HepG2 (cell line): ENCODE results near the gene DNMT3A. TPM values are rescaled to one million over a fixed set of nuclear protein-coding genes. Genes with fewer than 3 reads are reported as not detected.

Source experiments
- ATAC-seq: fragments of 200-7000 bp; cut with Tn5 transposase; 3 replicates; pipeline ENCODE4 v1.9.1; 2020; ENCODE audit warnings: mild to moderate bottlenecking, moderate library complexity
- BruUV-seq: library from RNA; stranded (reverse); fragments of 400-500 nt; replicated peaks from 2 replicates; lab custom pipeline; 2021; lab: Mats Ljungman, UMichigan
- CTCF ChIA-PET: fragments of 300-600 bp; formaldehyde crosslinking; extraction: SDS; loops from one replicate; lab custom pipeline; 2021; ENCODE audit warnings: low total read pairs, inconsistent platforms, low intra/inter-chr PET ratio; lab: Yijun Ruan, JAX
- POLR2A ChIA-PET: fragments of 350-600 bp; sonication (Branson Sonifier 250); formaldehyde crosslinking; loops from one replicate; lab custom pipeline; 2020; ENCODE audit warnings: antibody characterized with exemption, inconsistent platforms; lab: Yijun Ruan, JAX
- DNase-seq: peaks from one replicate; pipeline ENCODE4 v3.0.0-alpha.2; 2015; ENCODE audit warnings: low spot score
- FAIRE-seq: peaks from 3 replicates; lab custom pipeline; 2011; peaks lifted over from hg19 to GRCh38; lab: Jason Lieb, UNC
- H2AFZ ChIP-seq: one replicate; pipeline ENCODE4 v1.6.1; 2011; ENCODE audit warnings: low read length, inconsistent platforms
- H3K27ac ChIP-seq: fragments of 300-600 bp; 3 replicates; pipeline ENCODE4 v1.8.0; 2011; ENCODE audit warnings: mixed run types, mild to moderate bottlenecking, mixed read lengths, low read length, inconsistent platforms; ENCODE audit not compliant: insufficient read depth; ENCODE audit errors: extremely low read length
- H3K27me3 ChIP-seq, 2 experiments: fragments of 200-600 bp in 1 of 2; 2 replicates in 1 of 2; 3 replicates in 1 of 2; pipeline versions ENCODE4 v1.6.0 to v1.8.0; 2011; ENCODE audit warnings: low read length in 2 of 2, mild to moderate bottlenecking in 2 of 2, moderate library complexity in 2 of 2, inconsistent platforms in 1 of 2; ENCODE audit not compliant: insufficient read depth in 2 of 2, control insufficient read depth in 1 of 2
- H3K36me3 ChIP-seq, 2 experiments: fragments of 200-600 bp in 1 of 2; replicated peaks in 1 of 2; 2 replicates in 1 of 2; 3 replicates in 1 of 2; pipeline versions ENCODE4 v1.5.1 to v1.8.0; 2011; ENCODE audit warnings: low read length in 2 of 2, inconsistent platforms in 1 of 2; ENCODE audit not compliant: insufficient read depth in 2 of 2, control insufficient read depth in 1 of 2
- H3K4me1 ChIP-seq: 2 replicates; pipeline ENCODE4 v1.5.1; 2012; ENCODE audit warnings: low read length, inconsistent platforms; ENCODE audit not compliant: insufficient read depth
- H3K4me2 ChIP-seq: 2 replicates; pipeline ENCODE4 v1.6.0; 2011; ENCODE audit warnings: low read depth, low read length, inconsistent platforms
- H3K4me3 ChIP-seq, 3 experiments: fragments of 200-600 bp in 1 of 3; sonication (generic), shearing (Covaris generic) in 1 of 3; replicated peaks in 1 of 3; 2 replicates each; pipeline ENCODE4 v1.5.1; 2011 to 2016; ENCODE audit warnings: low read length in 3 of 3, inconsistent platforms in 2 of 3, low read depth in 2 of 3, mild to moderate bottlenecking in 2 of 3, control low read depth in 1 of 3, mixed read lengths in 1 of 3; ENCODE audit not compliant: insufficient read depth in 1 of 3
- H3K79me2 ChIP-seq: one replicate; pipeline ENCODE4 v1.6.1; 2011; ENCODE audit warnings: low read length, inconsistent platforms; ENCODE audit not compliant: insufficient read depth
- H3K9ac ChIP-seq: 2 replicates; pipeline ENCODE4 v1.6.0; 2011; ENCODE audit warnings: mild to moderate bottlenecking, low read depth, low read length, inconsistent platforms; ENCODE audit not compliant: insufficient read depth
- H3K9me3 ChIP-seq: 2 replicates; pipeline ENCODE4 v1.5.1; 2012; ENCODE audit warnings: mild to moderate bottlenecking, low read length
- H4K20me1 ChIP-seq: 2 replicates; pipeline ENCODE4 v1.6.0; 2011; ENCODE audit warnings: inconsistent platforms, mild to moderate bottlenecking, low read length, moderate library complexity; ENCODE audit not compliant: insufficient read depth
- CBX5 ChIP-seq: sonication (generic); formaldehyde crosslinking; IDR thresholded peaks from 2 replicates; pipeline ENCODE4 v1.4.0; 2020; ENCODE audit warnings: missing genetic modification reagents, borderline replicate concordance
- ZNF768 ChIP-seq: sonication (generic); formaldehyde crosslinking; IDR thresholded peaks from 2 replicates; pipeline ENCODE4 v1.4.0; 2020; ENCODE audit warnings: missing genetic modification reagents
- ZNF780A ChIP-seq: sonication (generic); formaldehyde crosslinking; IDR thresholded peaks from 2 replicates; pipeline ENCODE4 v1.8.0; 2022; ENCODE audit warnings: mild to moderate bottlenecking, missing genetic modification reagents, moderate library complexity
- WGBS: methylation state at CpG from one replicate; pipeline ENCODE4 v1.1.6; 2017; ENCODE audit warnings: low lambda C conversion rate; 5-methylcytosine and 5-hydroxymethylcytosine counted together
- in situ Hi-C: cut with HindIII; loops from 2 replicates; pipeline ENCODE4 v1.10.0; 2017; ENCODE audit warnings: low pct_unique_long_range_greater_than_20kb; ENCODE audit not compliant: extremely low pct_ligation_motif_present
- intact Hi-C: fragments of 100-400 bp; cut with micrococcal nuclease; formaldehyde crosslinking; loops from one replicate; pipeline ENCODE4 v1.10.0; 2022; ENCODE audit not compliant: unreplicated experiment
- polyA plus RNA-seq, 8 experiments: library from polyadenylated mRNA; depleted of rRNA in 3 of 8; stranded (reverse) in 7 of 8; unstranded in 1 of 8; fragments of >200 nt; fragmentation: Illumina TruSeq in 4 of 8; extraction: Trizol in 4 of 8; gene quantifications; 2 replicates each; pipeline versions ENCODE4 v1.2.1 to v1.2.3, GENCODE V29; 2011 to 2016; ENCODE audit warnings: low read depth in 4 of 8, missing spikeins in 1 of 8, mixed read lengths in 1 of 8; ENCODE audit not compliant: insufficient read depth in 1 of 8
- total RNA-seq, 5 experiments: library from RNA; depleted of rRNA; stranded (reverse); fragments of >200 nt; fragmentation: Illumina TruSeq; extraction: Trizol; gene quantifications; 2 replicates each; pipeline ENCODE4 v1.2.3, GENCODE V29; 2016; ENCODE audit warnings: low read depth in 1 of 5
- TF ChIP-seq, protein P1 (sequence below): sonication (generic); formaldehyde crosslinking; IDR thresholded peaks from 2 replicates; pipeline ENCODE4 v1.8.0; 2022; ENCODE audit warnings: missing genetic modification reagents, mild to moderate bottlenecking, borderline replicate concordance
- TF ChIP-seq, protein P2 (sequence below): sonication (generic); formaldehyde crosslinking; IDR thresholded peaks from 2 replicates; pipeline ENCODE4 v1.5.0; 2020; ENCODE audit warnings: missing genetic modification reagents, mild to moderate bottlenecking, borderline replicate concordance
- TF ChIP-seq, protein P3 (sequence below): fragments of 450-650 bp; IDR thresholded peaks from 2 replicates; pipeline ENCODE4 v1.6.1; 2016

DNMT3A gene
- total and polyA plus RNA-seq, 2 of the 13 experiments (the other 11 are each of a cell fraction or from before 2014, with no cell fraction given): 14.7 to 29.1 TPM

DNA sequence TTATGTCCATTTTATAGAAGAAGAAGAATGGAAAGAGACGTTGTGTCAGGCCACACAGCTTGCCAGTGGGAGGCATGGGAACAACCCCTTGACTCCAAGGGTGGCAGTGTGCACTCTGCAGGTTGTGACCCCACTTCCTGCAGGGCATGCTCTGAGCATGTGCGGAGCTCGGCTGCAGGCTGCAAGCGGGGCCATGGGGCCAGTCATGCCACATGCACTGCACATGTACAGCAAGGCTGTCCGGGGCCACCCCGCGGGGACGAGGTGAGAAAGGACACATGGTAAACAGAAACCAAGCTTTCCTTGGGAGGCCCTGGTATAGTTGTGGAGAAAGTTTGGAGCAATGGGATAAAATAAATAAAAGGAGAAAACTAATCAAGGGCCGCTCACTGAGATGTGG is 47.4 kb upstream of the DNMT3A start:
- 95% methylated on average over 9 of the region's 9 CpGs for WGBS
- in situ Hi-C loops: no loop called here
- Histone ChIP-seq H2AFZ (no peak overlapping the region), H3K27ac (no peak overlapping the region), H3K4me1 (no peaks in the 10 kb centered on the region), H3K27me3 (no peaks in the 10 kb centered on the region), H4K20me1 (no peaks in the 10 kb centered on the region), H3K79me2 (no peaks in the 10 kb centered on the region), H3K4me2 (no peak overlapping the region), H3K9ac (no peak overlapping the region), H3K36me3 (peaks cover 0 to 1% of the 10 kb centered on the region in 2 experiments; a peak in 1 of 5 replicates), H3K9me3 (no peaks in the 10 kb centered on the region), H3K4me3 (no peak overlapping the region)
- intact Hi-C loops: no loop called here
- TF ChIP-seq, protein P1, sequence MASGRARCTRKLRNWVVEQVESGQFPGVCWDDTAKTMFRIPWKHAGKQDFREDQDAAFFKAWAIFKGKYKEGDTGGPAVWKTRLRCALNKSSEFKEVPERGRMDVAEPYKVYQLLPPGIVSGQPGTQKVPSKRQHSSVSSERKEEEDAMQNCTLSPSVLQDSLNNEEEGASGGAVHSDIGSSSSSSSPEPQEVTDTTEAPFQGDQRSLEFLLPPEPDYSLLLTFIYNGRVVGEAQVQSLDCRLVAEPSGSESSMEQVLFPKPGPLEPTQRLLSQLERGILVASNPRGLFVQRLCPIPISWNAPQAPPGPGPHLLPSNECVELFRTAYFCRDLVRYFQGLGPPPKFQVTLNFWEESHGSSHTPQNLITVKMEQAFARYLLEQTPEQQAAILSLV (CRISPR knock-in tag): no peak
- no peak for TF ChIP-seq CBX5 (CRISPR knock-in tag)
- TF ChIP-seq, protein P2, sequence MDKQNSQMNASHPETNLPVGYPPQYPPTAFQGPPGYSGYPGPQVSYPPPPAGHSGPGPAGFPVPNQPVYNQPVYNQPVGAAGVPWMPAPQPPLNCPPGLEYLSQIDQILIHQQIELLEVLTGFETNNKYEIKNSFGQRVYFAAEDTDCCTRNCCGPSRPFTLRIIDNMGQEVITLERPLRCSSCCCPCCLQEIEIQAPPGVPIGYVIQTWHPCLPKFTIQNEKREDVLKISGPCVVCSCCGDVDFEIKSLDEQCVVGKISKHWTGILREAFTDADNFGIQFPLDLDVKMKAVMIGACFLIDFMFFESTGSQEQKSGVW (CRISPR knock-in tag): no peak
- TF ChIP-seq, protein P3, sequence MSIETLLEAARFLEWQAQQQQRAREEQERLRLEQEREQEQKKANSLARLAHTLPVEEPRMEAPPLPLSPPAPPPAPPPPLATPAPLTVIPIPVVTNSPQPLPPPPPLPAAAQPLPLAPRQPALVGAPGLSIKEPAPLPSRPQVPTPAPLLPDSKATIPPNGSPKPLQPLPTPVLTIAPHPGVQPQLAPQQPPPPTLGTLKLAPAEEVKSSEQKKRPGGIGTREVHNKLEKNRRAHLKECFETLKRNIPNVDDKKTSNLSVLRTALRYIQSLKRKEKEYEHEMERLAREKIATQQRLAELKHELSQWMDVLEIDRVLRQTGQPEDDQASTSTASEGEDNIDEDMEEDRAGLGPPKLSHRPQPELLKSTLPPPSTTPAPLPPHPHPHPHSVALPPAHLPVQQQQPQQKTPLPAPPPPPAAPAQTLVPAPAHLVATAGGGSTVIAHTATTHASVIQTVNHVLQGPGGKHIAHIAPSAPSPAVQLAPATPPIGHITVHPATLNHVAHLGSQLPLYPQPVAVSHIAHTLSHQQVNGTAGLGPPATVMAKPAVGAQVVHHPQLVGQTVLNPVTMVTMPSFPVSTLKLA: peak; percentile 29; the same call in 1 of the 2 replicates
- no peak for TF ChIP-seq ZNF780A (CRISPR knock-in tag)
- TF ChIP-seq ZNF768 (CRISPR knock-in tag): peak; percentile 16; the same call in 1 of the 2 replicates
- BruUV-seq: no TSS peak
- DNase-seq (no peak), FAIRE-seq (no peak), ATAC-seq (no peak)
- POLR2A ChIA-PET: no interaction called here
- CTCF ChIA-PET: no interaction called here
